PC-9 (cell line): ENCODE results near the gene FRMD6. TPM values are rescaled to one million over a fixed set of nuclear protein-coding genes. Genes with fewer than 3 reads are reported as not detected.
A peak's percentile ranks its signal among the peaks of the same experiment; 100 is the strongest.

Source experiments
- BruUV-seq: library from RNA; stranded (reverse); fragments of 400-500 nt; replicated peaks from 2 replicates; lab custom pipeline; 2021; lab: Mats Ljungman, UMichigan
- CTCF ChIA-PET: fragments of 300-600 bp; sonication (Branson Sonifier 250); formaldehyde crosslinking; loops from one replicate; lab custom pipeline; 2022; ENCODE audit warnings: antibody characterized with exemption; lab: Charles Lee
- POLR2A ChIA-PET: fragments of 300-600 bp; sonication (Branson Sonifier 250); formaldehyde crosslinking; loops from one replicate; lab custom pipeline; 2022; ENCODE audit warnings: antibody characterized with exemption; ENCODE audit not compliant: unreplicated experiment; lab: Charles Lee
- DNase-seq, 2 experiments: peaks; one replicate each; pipeline versions ENCODE4 v3.0.0 to v3.0.0-alpha.2; 2015 to 2022; ENCODE audit warnings: mixed read lengths in 1 of 2
- H2AFZ ChIP-seq: fragments of 200-600 bp; sonication (generic); 2 replicates; pipeline ENCODE4 v1.8.1; 2017; ENCODE audit warnings: antibody characterized with exemption
- H3F3A ChIP-seq: fragments of 200-600 bp; sonication (generic); 2 replicates; pipeline ENCODE4 v1.8.1; 2017; ENCODE audit warnings: antibody characterized with exemption, mild to moderate bottlenecking, low read depth; ENCODE audit not compliant: insufficient read depth
- H3K27ac ChIP-seq: fragments of 200-600 bp; sonication (generic); 2 replicates; pipeline ENCODE4 v1.6.1; 2016; ENCODE audit warnings: mixed run types
- H3K27me3 ChIP-seq: fragments of 200-600 bp; sonication (generic); 2 replicates; pipeline ENCODE4 v1.6.1; 2016; ENCODE audit warnings: low read depth, mixed run types; ENCODE audit not compliant: insufficient read depth
- H3K36me3 ChIP-seq: fragments of 200-600 bp; sonication (generic); 2 replicates; pipeline ENCODE4 v1.6.1; 2016; ENCODE audit warnings: low read depth, mixed run types
- H3K4me1 ChIP-seq: fragments of 200-600 bp; sonication (generic); replicated peaks from 2 replicates; pipeline ENCODE4 v1.6.1; 2016; ENCODE audit warnings: mixed run types; ENCODE audit not compliant: insufficient read depth
- H3K4me2 ChIP-seq: fragments of 200-600 bp; sonication (generic); 2 replicates; pipeline ENCODE4 v1.6.1; 2017; ENCODE audit warnings: mixed run types
- H3K4me3 ChIP-seq: fragments of 200-600 bp; sonication (generic); 2 replicates; pipeline ENCODE4 v1.6.1; 2016; ENCODE audit warnings: mixed run types
- H3K79me2 ChIP-seq: fragments of 200-600 bp; sonication (generic); 2 replicates; pipeline ENCODE4 v1.6.1; 2017; ENCODE audit warnings: low read depth, mixed run types
- H3K9me2 ChIP-seq: fragments of 200-600 bp; sonication (generic); 2 replicates; pipeline ENCODE4 v1.8.1; 2017; ENCODE audit warnings: mild to moderate bottlenecking; ENCODE audit not compliant: insufficient read depth
- H3K9me3 ChIP-seq: fragments of 200-600 bp; sonication (generic); 2 replicates; pipeline ENCODE4 v1.8.1; 2016; ENCODE audit warnings: low read depth; ENCODE audit not compliant: insufficient read depth
- H4K20me1 ChIP-seq: fragments of 200-600 bp; sonication (generic); 2 replicates; pipeline ENCODE4 v1.8.1; 2017; ENCODE audit not compliant: insufficient read depth
- EZH2 ChIP-seq: fragments of 200-600 bp; sonication (generic); IDR thresholded peaks from 2 replicates; pipeline ENCODE4 v1.8.0; 2017; ENCODE audit warnings: antibody characterized with exemption, low read depth
- intact Hi-C: fragments of 100-400 bp; cut with micrococcal nuclease; formaldehyde crosslinking; loops from one replicate; pipeline ENCODE4 v1.10.0; 2022; ENCODE audit not compliant: unreplicated experiment
- total RNA-seq: library from RNA; stranded (reverse); gene quantifications from 2 replicates; pipeline ENCODE4 v1.2.3, GENCODE V29; 2021
- TF ChIP-seq, protein P1 (sequence below): fragments of 200-600 bp; sonication (generic); conservative IDR thresholded peaks from 2 replicates; pipeline ENCODE4 v1.6.1; 2017; ENCODE audit warnings: mixed run types, antibody characterized with exemption, mild to moderate bottlenecking, moderate library complexity

FRMD6 gene
- total RNA-seq, 1 experiment from 2014 or later = 42.9 TPM

DNA sequence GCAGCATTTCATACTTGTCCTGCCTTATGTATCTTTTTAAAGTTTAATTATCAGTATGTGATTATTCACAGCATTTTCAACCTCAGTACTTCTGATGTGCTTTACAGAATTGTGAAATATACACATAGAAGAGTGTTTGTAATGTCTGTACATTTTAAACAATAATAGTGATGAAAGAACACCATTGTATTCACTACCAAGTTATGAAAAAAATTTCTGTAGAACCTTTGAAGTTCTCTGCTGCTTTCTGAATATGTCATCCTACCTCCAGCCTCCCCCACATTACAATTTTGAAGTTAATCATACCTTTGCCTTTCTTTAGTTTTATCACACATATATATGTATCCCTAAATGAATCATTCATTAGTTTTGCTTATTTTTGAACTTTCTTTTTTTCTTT lies 24.8 kb downstream of the FRMD6 start:
- intact Hi-C loops = no loop called here
- H3K9me3 ChIP-seq = no peaks in the 10 kb centered on the region
- no peaks in the 10 kb centered on the region for H3F3A ChIP-seq
- peak overlapping the region; percentile 13; the same call in 1 of the 2 replicates for H3K27ac ChIP-seq
- no peak overlapping the region for H2AFZ ChIP-seq
- DNase-seq = no peak
- no peaks in the 10 kb centered on the region for H3K27me3 ChIP-seq
- POLR2A ChIA-PET = interaction anchor here (0.6 kb wide), 1 partner anchor 25 kb away, joined by 13 read pairs; the partner anchor contains the start of gene FRMD6
- TF ChIP-seq, protein P1, sequence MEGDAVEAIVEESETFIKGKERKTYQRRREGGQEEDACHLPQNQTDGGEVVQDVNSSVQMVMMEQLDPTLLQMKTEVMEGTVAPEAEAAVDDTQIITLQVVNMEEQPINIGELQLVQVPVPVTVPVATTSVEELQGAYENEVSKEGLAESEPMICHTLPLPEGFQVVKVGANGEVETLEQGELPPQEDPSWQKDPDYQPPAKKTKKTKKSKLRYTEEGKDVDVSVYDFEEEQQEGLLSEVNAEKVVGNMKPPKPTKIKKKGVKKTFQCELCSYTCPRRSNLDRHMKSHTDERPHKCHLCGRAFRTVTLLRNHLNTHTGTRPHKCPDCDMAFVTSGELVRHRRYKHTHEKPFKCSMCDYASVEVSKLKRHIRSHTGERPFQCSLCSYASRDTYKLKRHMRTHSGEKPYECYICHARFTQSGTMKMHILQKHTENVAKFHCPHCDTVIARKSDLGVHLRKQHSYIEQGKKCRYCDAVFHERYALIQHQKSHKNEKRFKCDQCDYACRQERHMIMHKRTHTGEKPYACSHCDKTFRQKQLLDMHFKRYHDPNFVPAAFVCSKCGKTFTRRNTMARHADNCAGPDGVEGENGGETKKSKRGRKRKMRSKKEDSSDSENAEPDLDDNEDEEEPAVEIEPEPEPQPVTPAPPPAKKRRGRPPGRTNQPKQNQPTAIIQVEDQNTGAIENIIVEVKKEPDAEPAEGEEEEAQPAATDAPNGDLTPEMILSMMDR = no peak
- no peak for TF ChIP-seq EZH2
- H3K79me2 ChIP-seq = peaks cover 92% of the 10 kb centered on the region
- CTCF ChIA-PET = no interaction called here
- H3K36me3 ChIP-seq = peaks cover 9% of the 10 kb centered on the region; the same call in 1 of the 2 replicates
- no peaks in the 10 kb centered on the region for H3K9me2 ChIP-seq
- peaks cover 14% of the 10 kb centered on the region for H4K20me1 ChIP-seq
- H3K4me2 ChIP-seq = no peak overlapping the region
- peaks cover 6% of the 10 kb centered on the region; the same call in 1 of the 2 replicates for H3K4me1 ChIP-seq
- no TSS peak for BruUV-seq
- H3K4me3 ChIP-seq = no peak overlapping the region

DNA sequence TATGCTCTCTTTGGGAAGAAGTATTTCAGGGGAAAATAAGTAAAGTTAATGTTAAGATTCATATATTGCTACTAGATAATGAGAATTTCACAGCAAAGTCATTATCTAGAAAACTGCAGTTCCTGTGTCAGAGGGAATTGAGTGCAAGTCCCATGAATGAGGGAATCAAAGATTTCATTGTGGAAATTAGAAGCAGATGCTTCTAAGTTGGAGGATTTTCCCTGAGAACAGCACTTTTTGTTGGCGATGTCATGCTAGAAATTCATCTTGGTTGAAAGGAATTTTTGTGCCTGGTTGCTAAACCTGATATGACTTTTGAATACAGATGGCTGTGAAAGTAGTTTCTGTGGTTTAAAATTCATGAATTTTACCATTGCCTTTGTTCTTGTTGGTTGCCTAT lies 25.6 kb downstream of the FRMD6 start:
- CTCF ChIA-PET = interaction anchor here (1.0 kb wide), 1 partner anchor 21 kb away, joined by 3 read pairs; no protein-coding TSS in a partner anchor

DNA sequence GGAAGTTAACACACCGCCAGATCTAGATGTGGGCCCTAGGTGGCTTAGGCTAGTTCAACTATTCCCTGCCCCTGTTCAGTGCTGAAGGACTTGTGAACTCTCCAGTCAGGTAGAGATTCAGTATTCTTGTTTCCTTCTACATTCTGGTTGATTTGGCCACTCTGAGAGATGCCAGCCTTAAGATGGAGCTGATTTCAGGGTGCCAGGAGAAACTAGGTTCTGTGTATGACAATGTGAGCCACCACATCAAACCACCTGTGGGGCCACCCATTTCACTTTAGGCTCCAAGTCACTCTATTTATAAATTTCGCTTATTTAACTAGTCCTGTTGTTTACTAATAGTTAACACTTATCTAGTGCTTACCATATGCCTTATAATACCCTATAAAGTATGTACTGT lies 26.0 kb downstream of the FRMD6 start:
- TF ChIP-seq EZH2 = no peak
- H3K4me2 ChIP-seq = no peak overlapping the region
- no peaks in the 10 kb centered on the region for H3K9me3 ChIP-seq
- peaks cover 9% of the 10 kb centered on the region; the same call in 1 of the 2 replicates for H3K36me3 ChIP-seq
- H3K4me3 ChIP-seq = no peak overlapping the region
- peaks cover 6% of the 10 kb centered on the region; the same call in 1 of the 2 replicates for H3K4me1 ChIP-seq
- H3K79me2 ChIP-seq = peaks cover 92% of the 10 kb centered on the region
- no peaks in the 10 kb centered on the region for H3K27me3 ChIP-seq
- H3K27ac ChIP-seq = no peak overlapping the region
- H3F3A ChIP-seq = no peaks in the 10 kb centered on the region
- intact Hi-C loops = no loop called here
- CTCF ChIA-PET = interaction anchor here (1.0 kb wide), 1 partner anchor 21 kb away, joined by 3 read pairs; no protein-coding TSS in a partner anchor
- peaks cover 14% of the 10 kb centered on the region for H4K20me1 ChIP-seq
- no TSS peak for BruUV-seq
- no peak for DNase-seq
- H2AFZ ChIP-seq = no peak overlapping the region
- POLR2A ChIA-PET = interaction anchor here (0.6 kb wide), 1 partner anchor 278 kb away, joined by 14 read pairs; no protein-coding TSS in a partner anchor
- H3K9me2 ChIP-seq = no peaks in the 10 kb centered on the region

More for the DNA sequence above, 25.6 kb downstream of the FRMD6 start:
- Histone ChIP-seq H3K79me2 (peaks cover 92% of the 10 kb centered on the region), H3K27ac (no peak overlapping the region), H4K20me1 (peaks cover 14% of the 10 kb centered on the region), H3K9me2 (no peaks in the 10 kb centered on the region), H3K36me3 (peaks cover 9% of the 10 kb centered on the region; the same call in 1 of the 2 replicates), H3K4me3 (no peak overlapping the region), H3K4me1 (peaks cover 6% of the 10 kb centered on the region; the same call in 1 of the 2 replicates), H3F3A (no peaks in the 10 kb centered on the region), H3K9me3 (no peaks in the 10 kb centered on the region), H3K4me2 (no peak overlapping the region), H2AFZ (no peak overlapping the region), H3K27me3 (no peaks in the 10 kb centered on the region)
- POLR2A ChIA-PET = interaction anchor here (0.6 kb wide), 1 partner anchor 26 kb away, joined by 13 read pairs; the partner anchor contains the start of gene FRMD6
- no TSS peak for BruUV-seq
- no peak for DNase-seq
- TF ChIP-seq EZH2 = no peak
- TF ChIP-seq, protein P1 = no peak
- intact Hi-C loops = no loop called here
